GM12878 (cell line): ENCODE results near the gene TRABD. TPM values are rescaled to one million over a fixed set of nuclear protein-coding genes. Genes with fewer than 3 reads are reported as not detected.

Experiments used
- ATAC-seq: fragments of 200-7000 bp; cut with Tn5 transposase; 3 replicates; pipeline ENCODE4 v1.9.1; 2020; ENCODE audit warnings: mild to moderate bottlenecking, moderate library complexity
- BruUV-seq: library from RNA; stranded (reverse); fragments of 400-500 nt; replicated peaks from 2 replicates; lab custom pipeline; 2021; lab: Mats Ljungman, UMichigan
- CTCF ChIA-PET: fragments of 300-600 bp; sonication (Branson Sonifier 250); formaldehyde crosslinking; extraction: SDS; loops from one replicate; lab custom pipeline; 2021; ENCODE audit warnings: inconsistent platforms; lab: Yijun Ruan, JAX
- POLR2A ChIA-PET: fragments of 350-600 bp; formaldehyde crosslinking; extraction: SDS; loops from one replicate; lab custom pipeline; 2021; ENCODE audit warnings: inconsistent platforms; lab: Charles Lee
- RAD21 ChIA-PET: fragments of 300-600 bp; sonication (Branson Sonifier 250); formaldehyde crosslinking; loops from one replicate; lab custom pipeline; 2023; ENCODE audit warnings: antibody characterized with exemption; ENCODE audit not compliant: unreplicated experiment; lab: Charles Lee
- SMC1A ChIA-PET: fragments of 300-600 bp; sonication (Branson Sonifier 250); formaldehyde crosslinking; loops from one replicate; lab custom pipeline; 2023; ENCODE audit not compliant: unreplicated experiment, uncharacterized antibody; lab: Charles Lee
- DNase-seq: peaks from one replicate; pipeline ENCODE4 v3.0.0-alpha.2; 2011; ENCODE audit warnings: low read depth, low spot score
- FAIRE-seq: peaks from 3 replicates; lab custom pipeline; 2011; peaks lifted over from hg19 to GRCh38; lab: Jason Lieb, UNC
- H2AFZ ChIP-seq: 2 replicates; pipeline ENCODE4 v1.6.0; 2011; ENCODE audit warnings: low read depth, low read length, control low read depth; ENCODE audit not compliant: control insufficient read depth
- H3K27ac ChIP-seq: 2 replicates; pipeline ENCODE4 v1.5.1; 2011; ENCODE audit warnings: control low read depth; ENCODE audit not compliant: control insufficient read depth, insufficient read depth
- H3K27me3 ChIP-seq, 2 experiments: replicated peaks in 1 of 2; 2 replicates each; pipeline versions ENCODE4 v1.6.0 to v1.6.1; 2011; ENCODE audit warnings: low read length in 1 of 2; ENCODE audit not compliant: control insufficient read depth in 2 of 2, insufficient read depth in 2 of 2
- H3K36me3 ChIP-seq, 2 experiments: 2 replicates each; pipeline ENCODE4 v1.5.1; 2011; ENCODE audit warnings: low read length in 1 of 2; ENCODE audit not compliant: control insufficient read depth in 2 of 2, insufficient read depth in 2 of 2
- H3K4me1 ChIP-seq: 2 replicates; pipeline ENCODE4 v1.6.1; 2011; ENCODE audit warnings: mild to moderate bottlenecking, low read length, moderate library complexity, mixed read lengths; ENCODE audit not compliant: control insufficient read depth, insufficient read depth
- H3K4me2 ChIP-seq: 2 replicates; pipeline ENCODE4 v1.6.0; 2011; ENCODE audit warnings: control low read depth; ENCODE audit not compliant: control insufficient read depth, insufficient read depth
- H3K4me3 ChIP-seq: fragments of 200-600 bp; sonication (generic); 2 replicates; pipeline ENCODE4 v1.5.1; 2016
- H3K79me2 ChIP-seq: 2 replicates; pipeline ENCODE4 v1.6.0; 2011; ENCODE audit warnings: low read length; ENCODE audit not compliant: control insufficient read depth, insufficient read depth
- H3K9ac ChIP-seq: 2 replicates; pipeline ENCODE4 v1.8.0; 2011; ENCODE audit warnings: low read length, control low read depth, mixed read lengths; ENCODE audit not compliant: control insufficient read depth, insufficient read depth
- H3K9me3 ChIP-seq: replicated peaks from 3 replicates; pipeline ENCODE4 v1.5.1; 2011; ENCODE audit warnings: mild to moderate bottlenecking, low read length; ENCODE audit not compliant: control insufficient read depth, insufficient read depth
- H4K20me1 ChIP-seq: 2 replicates; pipeline ENCODE4 v1.6.0; 2011; ENCODE audit not compliant: control insufficient read depth, insufficient read depth
- MLLT1 ChIP-seq: fragments of 450-650 bp; IDR thresholded peaks from 2 replicates; pipeline ENCODE4 v1.6.1; 2016; ENCODE audit warnings: mild to moderate bottlenecking
- PAX8 ChIP-seq: fragments of 450-650 bp; IDR thresholded peaks from 2 replicates; pipeline ENCODE4 v1.6.1; 2017; ENCODE audit warnings: mild to moderate bottlenecking, moderate library complexity
- RAD51 ChIP-seq: fragments of 450-650 bp; IDR thresholded peaks from 2 replicates; pipeline ENCODE4 v1.6.1; 2016; ENCODE audit warnings: moderate library complexity, mild to moderate bottlenecking, inconsistent platforms
- WGBS: methylation state at CpG from one replicate; pipeline ENCODE4 v1.1.6; 2016; ENCODE audit warnings: low lambda C conversion rate; ENCODE audit not compliant: insufficient replicate concordance, insufficient coverage; ENCODE audit errors: missing lambda C conversion rate; 5-methylcytosine and 5-hydroxymethylcytosine counted together
- in situ Hi-C: fragments of 300-500 bp; cut with MboI; formaldehyde crosslinking; loops from 9 replicates; pipeline ENCODE4 v1.14.3; 2018; ENCODE audit warnings: mixed read lengths
- intact Hi-C: fragments of 100-400 bp; cut with micrococcal nuclease; formaldehyde crosslinking; loops from one replicate; pipeline ENCODE4 v1.14.2; 2022; ENCODE audit not compliant: unreplicated experiment
- polyA plus RNA-seq, 11 experiments: library from polyadenylated mRNA; depleted of rRNA in 4 of 11; unstranded in 6 of 11; stranded (reverse) in 5 of 11; fragments of >200 nt; fragmentation: Nextera tagmentation in 4 of 11; fragmentation: Illumina TruSeq in 1 of 11; extraction: Ambion mirVana in 4 of 11; extraction: Trizol in 1 of 11; gene quantifications; 1 replicate in 1 of 11; 2 replicates in 10 of 11; pipeline versions ENCODE4 v1.2.1 to v1.2.3, GENCODE V29; 2011 to 2016; ENCODE audit warnings: inconsistent platforms in 2 of 11, missing spikeins in 2 of 11, low read depth in 1 of 11
- total RNA-seq, 4 experiments: library from RNA; depleted of rRNA in 3 of 4; stranded (reverse); fragments of >200 nt in 3 of 4; fragmentation: Illumina TruSeq in 1 of 4; extraction: Trizol in 1 of 4; gene quantifications; 2 replicates each; pipeline versions ENCODE4 v1.2.1 to v1.2.3, GENCODE V29; 2013 to 2021

TRABD gene
- total and polyA plus RNA-seq, 10 of the 15 experiments (the other 5 are each of a cell fraction or from before 2014, with no cell fraction given): 0.43 to 116 (median 58.1) TPM

- ATAC-seq (no peak), FAIRE-seq (no peak), DNase-seq (no peak)
- BruUV-seq: no TSS peak
- Histone ChIP-seq H3K9me3 (no peaks in the 10 kb centered on the region), H4K20me1 (no peaks in the 10 kb centered on the region; the same call in 1 of the 2 replicates), H3K9ac (no peak overlapping the region), H3K27ac (no peak overlapping the region), H3K27me3 (no peaks in the 10 kb centered on the region), H3K36me3 (peaks cover 3 to 12% of the 10 kb centered on the region in 2 experiments; a peak in 2 of 4 replicates), H3K4me2 (no peak overlapping the region), H3K4me1 (no peaks in the 10 kb centered on the region; the same call in 1 of the 2 replicates), H2AFZ (no peak overlapping the region), H3K79me2 (peaks cover 38% of the 10 kb centered on the region), H3K4me3 (no peak overlapping the region)
- in situ Hi-C loops: no loop called here
- intact Hi-C loops: no loop called here
- ChIA-PET POLR2A (no interaction called here), SMC1A (interaction anchor here (0.6 to 1.3 kb wide), 2 partner anchors 85 to 119 kb away, joined by 3 to 4 read pairs; no protein-coding TSS in a partner anchor), CTCF (interaction anchor here (1.1 to 2.0 kb wide), 2 partner anchors 122 to 471 kb away, joined by 3 to 4 read pairs; no protein-coding TSS in a partner anchor), RAD21 (no interaction called here)
- TF ChIP-seq RAD51: no peak
- WGBS: 89% methylated on average over 9 of the region's 9 CpGs
Measured at GRCh38 chr22:50238755-50239154, 53.0 kb downstream of the TRABD start.

- ATAC-seq: no peak
- no peak for DNase-seq
- H3K9ac ChIP-seq: peak overlapping the region; percentile 10; the same call in 1 of the 2 replicates
- WGBS: 47% methylated on average over 14 of the region's 14 CpGs
- H3K27ac ChIP-seq: no peak overlapping the region
- peaks cover 55% of the 10 kb centered on the region for H3K79me2 ChIP-seq
- no peak overlapping the region for H2AFZ ChIP-seq
- ChIA-PET POLR2A (interaction anchor here (0.7 to 1.2 kb wide), 4 partner anchors 8 to 398 kb away, joined by 3 to 5 read pairs (median 4); partner anchors contain the start of gene HDAC10), RAD21 (interaction anchor here (0.6 to 1.7 kb wide), 5 partner anchors 9 to 460 kb away, joined by 3 to 4 read pairs (median 3); partner anchors contain the start of gene HDAC10), CTCF (interaction anchor here (0.5 to 3.8 kb wide), 11 partner anchors 8 to 379 kb away, joined by 3 to 24 read pairs (median 3); partner anchors contain the start of gene HDAC10), SMC1A (interaction anchor here (1.0 to 2.9 kb wide), 5 partner anchors 8 to 379 kb away, joined by 4 to 11 read pairs (median 5); partner anchors contain the start of gene HDAC10)
- intact Hi-C loops: loop anchor here (5.0 to 10.0 kb wide), 2 partner anchors 232 to 380 kb away; partner anchors contain the start of gene SBF1
- H3K36me3 ChIP-seq: peaks cover 9 to 19% of the 10 kb centered on the region in 2 experiments; a peak in 3 of 4 replicates
- in situ Hi-C loops: no loop called here
- H4K20me1 ChIP-seq: no peaks in the 10 kb centered on the region; the same call in none of the 2 replicates
- H3K9me3 ChIP-seq: no peaks in the 10 kb centered on the region
- peak overlapping the region; percentile 83 for H3K4me3 ChIP-seq
- TF ChIP-seq MLLT1 (0 out of 2 replicates have a peak, but pooled peaks have one; percentile 68), PAX8 (no peak)
- H3K4me2 ChIP-seq: peak overlapping the region; percentile 98
- FAIRE-seq: no peak
- H3K27me3 ChIP-seq: no peaks in the 10 kb centered on the region
- BruUV-seq: no TSS peak
- H3K4me1 ChIP-seq: peaks cover 10% of the 10 kb centered on the region
Measured at GRCh38 chr22:50242406-50242949, 56.8 kb downstream of the TRABD start.
